Measurements from ENCODE around the gene FAM81A.
"Not testable (repeated sequence)": the region's sequence is repeated elsewhere in the genome, so short reads cannot be mapped to it uniquely, and the experiment has no call there.

Gene FAM81A

DNA sequence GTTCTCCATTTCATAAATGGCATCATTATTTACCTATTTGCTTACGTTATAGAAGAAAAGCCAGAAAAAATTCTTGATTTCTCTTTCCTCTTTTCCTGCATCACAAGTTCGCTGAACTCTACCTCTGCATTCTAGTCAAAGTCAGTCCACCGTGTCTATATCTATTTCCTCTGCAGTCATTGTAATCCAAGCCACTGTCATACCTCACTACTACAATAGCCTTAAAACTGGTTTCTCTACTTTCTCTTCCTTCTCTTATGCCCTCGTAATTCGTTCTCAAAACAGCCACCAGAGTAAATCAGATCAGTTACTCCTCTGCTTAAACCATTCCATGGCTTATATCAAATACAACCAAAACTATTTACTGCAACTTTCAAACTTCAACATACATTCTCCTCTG is 13.4 kb upstream of the FAM81A start:
- peaks cover 10% of the 10 kb centered on the region for H3K27me3 ChIP-seq (ENCODE audit: low read depth, low read length)
- no peak overlapping the region for H3K9ac ChIP-seq (ENCODE audit: low read length)
- no peak overlapping the region for H3K4me2 ChIP-seq (ENCODE audit: low read length)
- peaks cover 6% of the 10 kb centered on the region for H3K4me1 ChIP-seq (ENCODE audit: low read length)
- H3K4me3 ChIP-seq (ENCODE audit: low read length) = no peak overlapping the region
- TF ChIP-seq EZH2phosphoT487 (IDR thresholded peaks at IDR 0.05; ENCODE audit: low read depth) = no peak
- TF ChIP-seq, protein P1, sequence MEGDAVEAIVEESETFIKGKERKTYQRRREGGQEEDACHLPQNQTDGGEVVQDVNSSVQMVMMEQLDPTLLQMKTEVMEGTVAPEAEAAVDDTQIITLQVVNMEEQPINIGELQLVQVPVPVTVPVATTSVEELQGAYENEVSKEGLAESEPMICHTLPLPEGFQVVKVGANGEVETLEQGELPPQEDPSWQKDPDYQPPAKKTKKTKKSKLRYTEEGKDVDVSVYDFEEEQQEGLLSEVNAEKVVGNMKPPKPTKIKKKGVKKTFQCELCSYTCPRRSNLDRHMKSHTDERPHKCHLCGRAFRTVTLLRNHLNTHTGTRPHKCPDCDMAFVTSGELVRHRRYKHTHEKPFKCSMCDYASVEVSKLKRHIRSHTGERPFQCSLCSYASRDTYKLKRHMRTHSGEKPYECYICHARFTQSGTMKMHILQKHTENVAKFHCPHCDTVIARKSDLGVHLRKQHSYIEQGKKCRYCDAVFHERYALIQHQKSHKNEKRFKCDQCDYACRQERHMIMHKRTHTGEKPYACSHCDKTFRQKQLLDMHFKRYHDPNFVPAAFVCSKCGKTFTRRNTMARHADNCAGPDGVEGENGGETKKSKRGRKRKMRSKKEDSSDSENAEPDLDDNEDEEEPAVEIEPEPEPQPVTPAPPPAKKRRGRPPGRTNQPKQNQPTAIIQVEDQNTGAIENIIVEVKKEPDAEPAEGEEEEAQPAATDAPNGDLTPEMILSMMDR (IDR thresholded peaks at IDR 0.05; ENCODE audit: low read depth, low read length) = no peak
- H3K36me3 ChIP-seq (replicated peaks; ENCODE audit: low read depth, low read length) = no peaks in the 10 kb centered on the region
- no peak overlapping the region for H2AFZ ChIP-seq (ENCODE audit: low read depth, low read length)
- H4K20me1 ChIP-seq (ENCODE audit: insufficient read depth, low read length) = no peaks in the 10 kb centered on the region
- H3K27ac ChIP-seq (ENCODE audit: low read length) = no peak overlapping the region
- no peaks in the 10 kb centered on the region; the same call in 1 of the 2 replicates for H3K9me3 ChIP-seq (ENCODE audit: insufficient read depth, low read length)
- no peaks in the 10 kb centered on the region for H3K79me2 ChIP-seq (ENCODE audit: low read length)

DNA sequence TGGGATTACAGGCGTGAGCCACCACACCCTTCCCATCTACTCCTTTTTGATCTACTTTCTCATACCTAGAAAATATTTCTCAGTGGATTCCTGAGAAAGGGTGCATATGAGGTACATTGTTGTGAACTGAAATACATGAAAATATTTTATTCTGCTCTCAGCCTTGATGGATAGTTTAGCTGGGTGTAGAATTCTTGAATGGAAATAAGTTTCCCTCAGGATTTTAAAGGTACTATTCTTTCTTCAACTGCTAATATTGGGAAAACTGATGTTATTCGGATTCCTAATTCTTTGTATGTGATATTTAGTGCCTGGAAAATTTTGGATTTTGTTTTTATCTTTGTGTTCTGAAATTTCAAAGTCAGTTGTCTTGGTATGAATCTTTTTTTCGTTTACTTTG is 9.1 kb upstream of the FAM81A start:
- H3K4me2 ChIP-seq (ENCODE audit: low read length); H3K27me3 ChIP-seq (ENCODE audit: low read depth, low read length); H3K9ac ChIP-seq (ENCODE audit: low read length); H3K27ac ChIP-seq (ENCODE audit: low read length); H2AFZ ChIP-seq (ENCODE audit: low read depth, low read length); H3K4me1 ChIP-seq (ENCODE audit: low read length); H3K36me3 ChIP-seq (replicated peaks; ENCODE audit: low read depth, low read length); H3K4me3 ChIP-seq (ENCODE audit: low read length); H3K79me2 ChIP-seq (ENCODE audit: low read length); H4K20me1 ChIP-seq (ENCODE audit: insufficient read depth, low read length); H3K9me3 ChIP-seq (ENCODE audit: insufficient read depth, low read length): not testable (repeated sequence)

DNA sequence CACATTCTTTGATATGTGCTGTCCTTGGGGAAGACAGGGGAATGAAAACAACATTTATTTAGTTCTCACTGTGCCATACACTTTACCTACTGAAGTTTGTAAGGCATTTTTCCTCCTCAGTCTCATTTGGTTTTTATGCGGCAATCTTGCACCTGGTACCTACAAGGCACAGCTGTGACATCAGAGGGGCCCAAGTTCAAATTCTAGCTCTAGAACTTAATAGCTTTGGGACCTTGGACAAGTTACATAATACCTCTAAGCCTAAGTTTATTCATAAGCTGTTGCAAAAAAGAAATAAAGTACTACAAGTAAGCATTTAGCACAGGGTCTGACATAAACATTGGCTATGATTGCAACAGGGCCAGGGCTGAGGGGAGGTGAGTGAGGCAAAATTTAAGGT is 5.6 kb upstream of the FAM81A start:
- TF ChIP-seq, protein P1 (IDR thresholded peaks at IDR 0.05; ENCODE audit: low read depth, low read length) = no peak
- TF ChIP-seq EZH2phosphoT487 (IDR thresholded peaks at IDR 0.05; ENCODE audit: low read depth) = no peak
- H3K27ac ChIP-seq (ENCODE audit: low read length) = no peak overlapping the region
- H3K4me3 ChIP-seq (ENCODE audit: low read length) = no peak overlapping the region
- no peaks in the 10 kb centered on the region for H4K20me1 ChIP-seq (ENCODE audit: insufficient read depth, low read length)
- no peaks in the 10 kb centered on the region for H3K36me3 ChIP-seq (replicated peaks; ENCODE audit: low read depth, low read length)
- no peaks in the 10 kb centered on the region for H3K79me2 ChIP-seq (ENCODE audit: low read length)
- H3K9me3 ChIP-seq (ENCODE audit: insufficient read depth, low read length) = no peaks in the 10 kb centered on the region; the same call in 1 of the 2 replicates
- peaks cover 19% of the 10 kb centered on the region; the same call in 1 of the 2 replicates for H3K27me3 ChIP-seq (ENCODE audit: low read depth, low read length)
- peaks cover 2% of the 10 kb centered on the region for H3K4me1 ChIP-seq (ENCODE audit: low read length)
- no peak overlapping the region for H3K9ac ChIP-seq (ENCODE audit: low read length)
- no peak overlapping the region for H2AFZ ChIP-seq (ENCODE audit: low read depth, low read length)
- H3K4me2 ChIP-seq (ENCODE audit: low read length) = no peak overlapping the region

DNA sequence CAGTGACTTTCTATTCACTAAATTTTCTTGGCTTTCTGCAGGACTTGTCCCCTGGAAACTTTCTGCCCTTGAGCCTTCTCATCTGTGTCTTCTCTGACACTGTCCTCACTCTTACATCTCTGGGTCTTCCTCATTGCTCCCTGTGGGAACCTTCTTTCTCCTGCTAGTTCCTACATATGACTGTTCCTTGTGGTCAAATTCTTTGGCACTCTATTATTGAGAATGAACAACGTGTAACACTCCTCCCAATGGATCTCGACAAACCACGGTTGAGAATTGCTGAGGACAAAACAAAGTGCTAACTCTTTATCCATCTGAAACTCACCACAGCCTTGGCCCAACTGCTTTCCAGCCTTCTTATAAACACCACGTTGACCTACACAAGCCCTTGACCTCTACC is 3.5 kb upstream of the FAM81A start:
- Histone ChIP-seq H3K27ac (ENCODE audit: low read length) (no peak overlapping the region), H3K4me2 (ENCODE audit: low read length) (no peak overlapping the region), H3K9me3 (ENCODE audit: insufficient read depth, low read length) (no peaks in the 10 kb centered on the region), H3K4me3 (ENCODE audit: low read length) (no peak overlapping the region), H3K36me3 (replicated peaks; ENCODE audit: low read depth, low read length) (no peaks in the 10 kb centered on the region), H4K20me1 (ENCODE audit: insufficient read depth, low read length) (no peaks in the 10 kb centered on the region), H3K79me2 (ENCODE audit: low read length) (0 out of 2 replicates have a peak, but pooled peaks cover 5% of the 10 kb centered on the region), H3K27me3 (ENCODE audit: low read depth, low read length) (peaks cover 19% of the 10 kb centered on the region; the same call in 1 of the 2 replicates), H3K4me1 (ENCODE audit: low read length) (peaks cover 12% of the 10 kb centered on the region), H3K9ac (ENCODE audit: low read length) (no peak overlapping the region), H2AFZ (ENCODE audit: low read depth, low read length) (no peak overlapping the region)
- no peak for TF ChIP-seq EZH2phosphoT487 (IDR thresholded peaks at IDR 0.05; ENCODE audit: low read depth)
- TF ChIP-seq, protein P1 (IDR thresholded peaks at IDR 0.05; ENCODE audit: low read depth, low read length) = no peak

DNA sequence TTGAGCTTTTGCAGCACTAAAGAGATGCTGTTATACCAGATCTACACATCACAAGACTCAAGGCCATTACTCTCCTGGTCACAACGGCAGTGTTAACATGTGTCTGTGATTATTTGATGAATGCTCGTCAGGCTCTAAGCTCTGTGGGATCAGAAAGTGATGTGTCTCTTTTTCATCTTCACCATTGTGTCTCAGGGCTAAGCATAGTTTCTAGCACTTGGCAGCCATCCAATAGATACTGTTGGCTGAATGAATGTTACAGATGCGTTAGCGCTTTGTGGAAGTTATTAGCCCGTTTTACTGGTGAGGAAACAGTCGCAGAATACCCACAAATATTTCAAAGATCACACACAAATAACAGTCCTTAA is 1.2 kb upstream of the FAM81A start:
- Histone ChIP-seq H3K27ac (ENCODE audit: low read length) (no peak overlapping the region), H3K27me3 (ENCODE audit: low read depth, low read length) (peaks cover 19% of the 10 kb centered on the region; the same call in 1 of the 2 replicates), H4K20me1 (ENCODE audit: insufficient read depth, low read length) (no peaks in the 10 kb centered on the region), H2AFZ (ENCODE audit: low read depth, low read length) (no peak overlapping the region), H3K9me3 (ENCODE audit: insufficient read depth, low read length) (no peaks in the 10 kb centered on the region), H3K4me1 (ENCODE audit: low read length) (peaks cover 16% of the 10 kb centered on the region), H3K4me2 (ENCODE audit: low read length) (no peak overlapping the region), H3K4me3 (ENCODE audit: low read length) (no peak overlapping the region), H3K9ac (ENCODE audit: low read length) (no peak overlapping the region), H3K79me2 (ENCODE audit: low read length) (0 out of 2 replicates have a peak, but pooled peaks cover 5% of the 10 kb centered on the region), H3K36me3 (replicated peaks; ENCODE audit: low read depth, low read length) (no peaks in the 10 kb centered on the region)
- TF ChIP-seq, protein P1 (IDR thresholded peaks at IDR 0.05; ENCODE audit: low read depth, low read length) = no peak
- TF ChIP-seq EZH2phosphoT487 (IDR thresholded peaks at IDR 0.05; ENCODE audit: low read depth) = no peak

Measured in OCI-LY3 (cell line).